C4-2B (cell line): Measurements from ENCODE around the gene HELT.

ENCODE experiments used
- ZFX ChIP-seq: fragments of 450-650 bp; IDR thresholded peaks from 2 replicates; pipeline ENCODE4 v1.6.1; 2017
- TF ChIP-seq, protein P1 (sequence below): fragments of 450-650 bp; conservative IDR thresholded peaks from 2 replicates; pipeline ENCODE4 v1.5.1; 2017; ENCODE audit warnings: mild to moderate bottlenecking

- TF ChIP-seq, protein P1, sequence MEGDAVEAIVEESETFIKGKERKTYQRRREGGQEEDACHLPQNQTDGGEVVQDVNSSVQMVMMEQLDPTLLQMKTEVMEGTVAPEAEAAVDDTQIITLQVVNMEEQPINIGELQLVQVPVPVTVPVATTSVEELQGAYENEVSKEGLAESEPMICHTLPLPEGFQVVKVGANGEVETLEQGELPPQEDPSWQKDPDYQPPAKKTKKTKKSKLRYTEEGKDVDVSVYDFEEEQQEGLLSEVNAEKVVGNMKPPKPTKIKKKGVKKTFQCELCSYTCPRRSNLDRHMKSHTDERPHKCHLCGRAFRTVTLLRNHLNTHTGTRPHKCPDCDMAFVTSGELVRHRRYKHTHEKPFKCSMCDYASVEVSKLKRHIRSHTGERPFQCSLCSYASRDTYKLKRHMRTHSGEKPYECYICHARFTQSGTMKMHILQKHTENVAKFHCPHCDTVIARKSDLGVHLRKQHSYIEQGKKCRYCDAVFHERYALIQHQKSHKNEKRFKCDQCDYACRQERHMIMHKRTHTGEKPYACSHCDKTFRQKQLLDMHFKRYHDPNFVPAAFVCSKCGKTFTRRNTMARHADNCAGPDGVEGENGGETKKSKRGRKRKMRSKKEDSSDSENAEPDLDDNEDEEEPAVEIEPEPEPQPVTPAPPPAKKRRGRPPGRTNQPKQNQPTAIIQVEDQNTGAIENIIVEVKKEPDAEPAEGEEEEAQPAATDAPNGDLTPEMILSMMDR, result no peak
- TF ChIP-seq ZFX, result no peak
Measured at GRCh38 chr4:185035284-185035683, 17.0 kb downstream of the HELT start.
